ENCODE results near the gene PEDS1.
A peak's percentile ranks its signal among the peaks of the same experiment; 100 is the strongest.
"Not testable (repeated sequence)": the region's sequence is repeated elsewhere in the genome, so short reads cannot be mapped to it uniquely, and the experiment has no call there.

PEDS1 gene

DNA sequence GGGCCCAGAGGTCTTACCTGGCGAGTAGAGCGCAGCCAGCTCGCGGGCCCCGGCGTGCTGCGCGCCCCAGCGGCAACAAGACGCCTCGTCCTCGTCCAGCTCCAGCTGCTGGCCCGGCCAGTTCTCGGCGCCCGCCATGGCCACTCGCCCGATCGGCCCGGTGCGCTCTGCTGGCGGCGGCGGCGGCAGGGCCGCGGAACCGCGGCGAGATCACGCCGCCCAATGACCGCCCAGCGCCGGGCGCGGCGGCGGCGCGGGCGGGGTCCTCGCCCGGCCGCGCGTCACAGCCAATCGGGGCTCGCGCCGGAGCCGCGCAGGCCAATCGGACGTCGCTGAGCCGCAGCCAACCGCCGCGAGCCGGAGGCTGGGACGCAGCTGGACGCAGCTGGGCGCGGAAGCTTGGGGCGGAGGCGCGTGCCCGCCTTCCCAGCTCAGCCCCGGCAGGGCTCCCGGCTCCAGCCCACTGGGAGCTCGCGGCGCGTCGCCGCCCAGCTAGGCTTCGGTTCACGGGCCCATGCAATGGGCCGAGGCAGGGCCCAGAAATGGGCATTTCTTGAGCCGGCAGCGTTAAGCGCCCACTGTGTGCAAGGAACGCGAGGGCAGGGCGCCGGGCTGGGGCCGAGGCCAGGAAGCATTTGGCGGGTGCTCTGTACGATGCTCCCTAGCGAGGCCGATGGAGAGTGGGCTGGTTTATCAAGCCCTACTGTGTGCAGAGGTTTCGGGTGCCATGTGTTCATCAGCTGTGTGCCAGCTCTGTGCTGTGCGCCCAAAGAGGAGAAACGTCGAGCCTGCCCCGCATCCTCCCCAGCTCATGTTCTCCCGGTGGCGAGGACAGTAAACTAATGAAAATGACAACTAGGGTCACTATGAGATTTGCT lies at the start of gene PEDS1:
PEDS1 (minus strand) TSS at position 224 of the 878 bp plus-strand sequence; CDS start at position 138, 86 bp downstream.
- peaks cover 14% of the 10 kb centered on the region; the same call in 1 of the 2 replicates for H3K4me1 ChIP-seq (ENCODE audit: insufficient read depth, low read length)
- H3K9me3 ChIP-seq (ENCODE audit: insufficient read depth, low read depth, low read length): no peaks in the 10 kb centered on the region
- H3K9ac ChIP-seq (ENCODE audit: low read depth, low read length): peak within 1 kb of the TSS; percentile 89; the same call in 1 of the 2 replicates
- no peak within 1 kb of the TSS for H3K27ac ChIP-seq (ENCODE audit: low read length)
- H3K36me3 ChIP-seq (ENCODE audit: insufficient read depth, low read depth, low read length): 0 out of 2 replicates have a peak, but pooled peaks cover 6% of the 10 kb centered on the region
- peak within 1 kb of the TSS; percentile 94 for H3K4me3 ChIP-seq (ENCODE audit: low read length)
- peaks cover 6% of the 10 kb centered on the region; the same call in 1 of the 2 replicates for H3K27me3 ChIP-seq (ENCODE audit: insufficient read depth, low read length)

DNA sequence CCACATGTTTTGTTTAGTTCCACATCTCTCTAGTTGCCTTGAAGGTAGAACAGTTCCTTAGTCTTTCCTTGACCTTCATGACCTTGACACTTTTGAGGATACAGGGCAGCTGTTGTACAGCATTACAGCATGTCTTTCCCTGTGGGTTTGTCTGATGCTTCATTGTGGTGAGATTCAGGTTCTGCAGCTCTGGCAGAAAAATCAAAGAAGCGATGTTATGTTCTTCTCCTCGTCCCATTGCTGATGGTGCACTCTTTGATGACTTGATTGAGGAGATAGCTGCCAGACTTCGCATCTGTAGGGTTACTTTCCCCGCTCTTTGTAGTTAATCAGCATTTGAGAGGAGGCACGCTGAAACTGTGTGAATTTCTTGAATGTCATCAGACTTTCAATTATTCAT lies 49.2 kb upstream of the PEDS1 start:
- Histone ChIP-seq H3K27me3 (ENCODE audit: insufficient read depth, low read length) (no peaks in the 10 kb centered on the region), H3K27ac (ENCODE audit: low read length) (no peak overlapping the region), H3K9ac (ENCODE audit: low read depth, low read length) (no peak overlapping the region), H3K4me1 (ENCODE audit: insufficient read depth, low read length) (no peaks in the 10 kb centered on the region), H3K4me3 (ENCODE audit: low read length) (no peak overlapping the region), H3K36me3 (ENCODE audit: insufficient read depth, low read depth, low read length) (no peaks in the 10 kb centered on the region), H3K9me3 (ENCODE audit: insufficient read depth, low read depth, low read length) (peaks cover 12% of the 10 kb centered on the region; the same call in 1 of the 2 replicates)

DNA sequence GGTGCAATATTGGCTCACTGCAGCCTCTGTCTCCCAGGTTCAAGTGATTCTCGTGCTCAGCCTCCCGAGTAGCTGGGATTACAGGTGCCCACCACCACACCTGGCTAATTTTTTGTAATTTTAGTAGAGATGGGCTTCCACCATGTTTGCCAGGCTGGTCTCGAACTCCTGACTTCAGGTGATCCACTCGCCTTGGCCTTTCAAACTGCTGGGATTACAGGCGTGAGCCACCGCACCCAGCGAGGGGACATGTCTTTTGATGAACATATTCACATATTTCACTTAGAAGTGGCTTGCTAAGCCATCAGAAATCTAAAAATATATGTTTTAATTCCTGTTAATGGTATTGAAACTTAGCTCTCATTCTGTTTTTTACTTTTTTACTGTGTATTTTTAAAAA lies 48.2 kb upstream of the PEDS1 start:
- H3K27me3 ChIP-seq (ENCODE audit: insufficient read depth, low read length); H3K27ac ChIP-seq (ENCODE audit: low read length); H3K9ac ChIP-seq (ENCODE audit: low read depth, low read length); H3K36me3 ChIP-seq (ENCODE audit: insufficient read depth, low read depth, low read length); H3K4me3 ChIP-seq (ENCODE audit: low read length); H3K4me1 ChIP-seq (ENCODE audit: insufficient read depth, low read length): not testable (repeated sequence)
- H3K9me3 ChIP-seq (ENCODE audit: insufficient read depth, low read depth, low read length): peaks cover 12% of the 10 kb centered on the region; the same call in 1 of the 2 replicates

DNA sequence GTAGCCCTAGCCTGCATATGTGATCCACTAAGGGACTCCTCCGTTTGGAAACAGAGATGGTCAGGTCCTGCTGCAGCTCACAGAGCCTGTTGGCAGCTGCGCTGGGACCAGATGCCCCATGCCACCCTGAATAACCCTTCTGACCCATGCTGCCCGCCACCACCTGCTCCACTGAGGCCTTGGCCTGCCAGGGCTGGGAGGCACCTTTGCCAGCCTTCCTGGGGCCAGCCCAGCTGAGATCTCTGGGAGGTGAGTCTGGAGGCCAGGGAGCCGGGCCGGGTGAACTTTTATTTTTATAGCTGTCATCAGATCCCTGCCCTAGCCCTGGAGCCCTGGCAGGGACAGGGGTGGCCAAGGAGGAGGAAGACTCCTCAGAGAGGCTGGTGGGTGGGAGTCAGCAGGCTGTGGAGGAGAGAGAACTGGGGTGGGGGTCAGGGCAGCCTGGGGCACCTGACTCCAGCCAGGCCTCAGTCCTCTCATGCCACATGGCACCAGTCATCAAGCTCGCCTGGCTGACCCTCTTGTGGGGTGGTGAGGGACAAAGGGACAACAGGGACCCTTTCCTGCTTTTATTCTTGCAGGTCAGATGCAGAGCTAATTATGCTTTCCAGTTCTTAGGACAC lies 47.1 kb upstream of the PEDS1 start:
- Histone ChIP-seq H3K36me3 (ENCODE audit: insufficient read depth, low read depth, low read length) (no peaks in the 10 kb centered on the region), H3K27ac (ENCODE audit: low read length) (no peak overlapping the region), H3K4me1 (ENCODE audit: insufficient read depth, low read length) (no peaks in the 10 kb centered on the region)

DNA sequence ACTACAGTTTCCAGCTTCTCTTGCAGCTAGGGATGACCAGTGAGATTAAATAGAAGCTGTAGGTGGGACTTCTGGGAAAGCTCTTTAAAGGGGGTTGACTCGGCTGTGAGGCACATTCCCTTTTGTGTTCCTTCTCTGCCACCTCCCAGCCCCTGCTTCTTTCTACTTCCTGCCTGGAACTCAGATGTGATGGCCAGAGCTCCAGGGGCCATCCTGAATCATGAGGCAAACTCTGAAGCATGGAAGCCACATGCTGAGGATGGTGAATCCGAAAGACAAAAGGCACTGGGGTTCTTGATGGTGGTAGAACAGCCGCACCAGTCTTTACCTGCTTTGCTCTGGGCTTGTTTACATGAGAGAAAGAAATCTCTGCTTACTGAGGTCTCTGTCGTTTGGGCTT lies 46.2 kb upstream of the PEDS1 start:
- no peak overlapping the region; the same call in 1 of the 2 replicates for H3K9ac ChIP-seq (ENCODE audit: low read depth, low read length)
- H3K4me1 ChIP-seq (ENCODE audit: insufficient read depth, low read length): no peaks in the 10 kb centered on the region; the same call in 1 of the 2 replicates
- H3K4me3 ChIP-seq (ENCODE audit: low read length): no peak overlapping the region
- no peaks in the 10 kb centered on the region for H3K36me3 ChIP-seq (ENCODE audit: insufficient read depth, low read depth, low read length)
- H3K9me3 ChIP-seq (ENCODE audit: insufficient read depth, low read depth, low read length): peaks cover 12% of the 10 kb centered on the region; the same call in 1 of the 2 replicates
- no peaks in the 10 kb centered on the region for H3K27me3 ChIP-seq (ENCODE audit: insufficient read depth, low read length)
- no peak overlapping the region for H3K27ac ChIP-seq (ENCODE audit: low read length)

More for the DNA sequence above, 47.1 kb upstream of the PEDS1 start:
- Histone ChIP-seq H3K4me3 (ENCODE audit: low read length) (no peak overlapping the region), H3K9ac (ENCODE audit: low read depth, low read length) (peak overlapping the region; percentile 47; the same call in 1 of the 2 replicates), H3K27me3 (ENCODE audit: insufficient read depth, low read length) (no peaks in the 10 kb centered on the region), H3K9me3 (ENCODE audit: insufficient read depth, low read depth, low read length) (peaks cover 12% of the 10 kb centered on the region; the same call in 1 of the 2 replicates)

DNA sequence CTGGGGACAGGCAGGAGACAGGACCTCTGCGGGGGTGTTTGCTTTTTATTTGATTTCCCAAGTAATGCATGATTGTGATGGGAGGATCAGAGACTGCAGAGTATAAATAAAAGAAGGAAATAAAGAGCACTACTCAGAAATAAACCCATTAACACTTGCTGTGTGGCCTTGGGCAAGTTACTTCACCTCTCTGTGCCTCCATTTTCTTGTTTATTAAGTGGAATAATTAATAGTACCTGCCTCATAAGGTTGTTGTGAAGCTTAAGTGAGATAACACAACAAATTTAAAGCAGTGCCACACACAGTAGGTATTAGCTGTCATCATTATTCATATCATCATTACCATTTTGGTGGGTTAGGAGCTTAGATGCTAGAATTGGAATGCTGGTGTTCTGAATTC lies 45.2 kb upstream of the PEDS1 start:
- no peak overlapping the region for H3K9ac ChIP-seq (ENCODE audit: low read depth, low read length)
- H3K36me3 ChIP-seq (ENCODE audit: insufficient read depth, low read depth, low read length): no peaks in the 10 kb centered on the region
- no peak overlapping the region for H3K27ac ChIP-seq (ENCODE audit: low read length)
- peaks cover under 1% of the 10 kb centered on the region; the same call in 1 of the 2 replicates for H3K4me1 ChIP-seq (ENCODE audit: insufficient read depth, low read length)
- no peaks in the 10 kb centered on the region for H3K27me3 ChIP-seq (ENCODE audit: insufficient read depth, low read length)
- H3K4me3 ChIP-seq (ENCODE audit: low read length): no peak overlapping the region
- peaks cover 8% of the 10 kb centered on the region; the same call in 1 of the 2 replicates for H3K9me3 ChIP-seq (ENCODE audit: insufficient read depth, low read depth, low read length)

DNA sequence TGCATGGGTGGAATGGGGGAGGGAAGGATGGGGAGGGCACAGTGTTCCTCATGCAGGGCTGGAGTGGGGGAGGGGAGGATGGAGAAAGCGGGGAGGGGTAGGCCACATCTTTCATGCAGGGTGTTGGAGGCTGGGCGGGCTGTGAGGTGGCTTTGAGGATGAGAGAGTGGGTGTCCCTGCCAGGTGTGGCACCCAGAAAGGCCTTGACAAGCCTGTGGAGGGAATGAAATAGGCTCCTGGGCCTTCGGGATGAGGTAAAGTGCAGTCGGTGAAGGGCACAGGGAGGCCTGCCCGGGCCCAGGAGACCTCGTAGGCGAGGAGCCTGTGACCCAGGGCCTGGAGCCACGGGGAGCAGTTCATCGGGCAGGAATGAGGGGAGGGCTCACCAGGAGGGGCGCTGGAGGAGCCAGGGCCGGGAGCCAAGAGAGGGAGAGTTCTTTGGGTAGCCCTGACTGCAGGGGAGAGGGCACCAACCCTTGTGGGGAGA lies 44.7 kb upstream of the PEDS1 start:
- peaks cover 5% of the 10 kb centered on the region for H3K4me1 ChIP-seq (ENCODE audit: insufficient read depth, low read length)
- no peak overlapping the region for H3K9ac ChIP-seq (ENCODE audit: low read depth, low read length)
- no peak overlapping the region for H3K27ac ChIP-seq (ENCODE audit: low read length)
- no peak overlapping the region for H3K4me3 ChIP-seq (ENCODE audit: low read length)
- H3K9me3 ChIP-seq (ENCODE audit: insufficient read depth, low read depth, low read length): 0 out of 2 replicates have a peak, but pooled peaks cover 6% of the 10 kb centered on the region
- no peaks in the 10 kb centered on the region for H3K36me3 ChIP-seq (ENCODE audit: insufficient read depth, low read depth, low read length)
- no peaks in the 10 kb centered on the region for H3K27me3 ChIP-seq (ENCODE audit: insufficient read depth, low read length)

DNA sequence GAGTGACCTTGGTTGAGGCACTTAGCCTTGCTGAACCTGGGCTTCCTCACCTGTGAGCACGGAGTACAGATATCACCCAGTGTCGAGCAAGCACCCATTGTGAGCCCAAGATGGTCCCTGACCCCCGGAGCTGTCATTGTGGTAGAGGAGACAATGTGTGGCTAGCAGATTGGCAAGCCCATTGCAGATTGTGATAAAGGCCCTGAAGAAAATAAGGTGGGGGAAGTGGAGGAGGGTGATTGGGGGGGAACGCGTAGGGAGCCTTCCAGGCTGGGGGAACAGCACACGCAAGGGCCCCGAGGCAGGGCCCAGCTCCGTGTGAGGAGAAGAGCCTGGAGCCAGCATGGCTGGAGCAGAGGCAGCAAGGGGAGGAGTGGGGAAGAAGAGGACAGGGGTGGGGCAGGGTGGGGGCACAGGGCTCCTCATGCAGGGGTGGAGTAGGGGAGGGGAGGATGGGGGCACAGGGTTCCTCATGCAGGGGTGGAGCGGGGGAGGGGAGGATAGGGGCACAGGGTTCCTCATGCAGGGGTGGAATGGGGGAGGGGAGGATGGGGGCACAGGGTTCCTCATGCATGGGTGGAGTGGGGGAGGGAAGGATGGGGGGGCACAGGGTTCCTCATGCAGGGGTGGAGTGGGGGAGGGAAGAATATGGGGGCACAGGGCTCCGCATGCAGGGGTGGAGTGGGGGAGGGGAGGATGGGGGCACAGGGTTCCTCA lies 44.1 kb upstream of the PEDS1 start:
- Histone ChIP-seq H3K4me3 (ENCODE audit: low read length) (no peak overlapping the region), H3K9ac (ENCODE audit: low read depth, low read length) (no peak overlapping the region), H3K27ac (ENCODE audit: low read length) (no peak overlapping the region), H3K36me3 (ENCODE audit: insufficient read depth, low read depth, low read length) (no peaks in the 10 kb centered on the region), H3K9me3 (ENCODE audit: insufficient read depth, low read depth, low read length) (0 out of 2 replicates have a peak, but pooled peaks cover 6% of the 10 kb centered on the region), H3K27me3 (ENCODE audit: insufficient read depth, low read length) (no peaks in the 10 kb centered on the region), H3K4me1 (ENCODE audit: insufficient read depth, low read length) (peaks cover 6% of the 10 kb centered on the region)

DNA sequence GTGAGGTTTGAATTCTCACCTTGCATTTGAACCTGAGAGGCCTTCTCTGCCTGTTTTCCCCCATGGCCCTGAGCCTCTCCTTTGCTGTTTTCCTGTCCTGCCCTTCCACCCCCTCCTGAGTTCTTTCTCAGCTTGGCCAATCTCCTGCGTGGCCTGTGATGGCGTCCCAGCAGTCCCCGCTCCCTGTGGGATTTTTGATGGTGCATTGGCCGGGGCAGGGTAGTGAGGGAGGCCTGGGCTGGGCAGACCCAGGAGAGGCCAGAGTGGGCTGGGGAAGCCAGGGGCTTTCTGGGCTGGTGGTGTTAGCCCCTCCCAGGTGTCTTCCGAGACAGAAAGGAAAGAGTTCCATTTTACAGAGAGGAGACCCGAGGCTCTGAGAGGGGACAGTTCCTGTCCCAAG lies 43.4 kb upstream of the PEDS1 start:
- no peak overlapping the region for H3K9ac ChIP-seq (ENCODE audit: low read depth, low read length)
- H3K4me3 ChIP-seq (ENCODE audit: low read length): no peak overlapping the region
- no peaks in the 10 kb centered on the region for H3K27me3 ChIP-seq (ENCODE audit: insufficient read depth, low read length)
- peaks cover 6% of the 10 kb centered on the region for H3K4me1 ChIP-seq (ENCODE audit: insufficient read depth, low read length)
- H3K27ac ChIP-seq (ENCODE audit: low read length): no peak overlapping the region
- no peaks in the 10 kb centered on the region for H3K36me3 ChIP-seq (ENCODE audit: insufficient read depth, low read depth, low read length)
- 0 out of 2 replicates have a peak, but pooled peaks cover 6% of the 10 kb centered on the region for H3K9me3 ChIP-seq (ENCODE audit: insufficient read depth, low read depth, low read length)

DNA sequence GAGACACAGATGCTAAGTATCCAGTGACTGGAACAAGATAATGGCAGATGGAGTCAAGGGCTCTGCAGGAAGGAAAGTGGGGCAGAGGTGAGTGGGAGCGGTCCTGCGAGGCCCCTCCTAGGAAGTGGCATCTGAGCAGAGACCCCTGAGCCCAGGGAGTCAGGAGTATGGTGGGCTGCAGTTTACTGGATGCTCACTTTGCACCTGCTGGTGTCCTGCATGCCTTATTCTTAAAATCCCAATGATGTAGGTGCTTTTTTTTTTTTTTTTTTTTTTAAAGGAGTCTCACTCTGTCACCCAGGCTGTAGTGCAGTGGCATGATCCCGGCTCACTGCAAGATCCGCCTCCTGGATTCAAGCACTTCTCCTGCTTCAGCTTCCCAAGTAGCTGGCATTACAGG lies 42.7 kb upstream of the PEDS1 start:
- no peak overlapping the region for H3K27ac ChIP-seq (ENCODE audit: low read length)
- H3K9me3 ChIP-seq (ENCODE audit: insufficient read depth, low read depth, low read length): 0 out of 2 replicates have a peak, but pooled peaks cover 6% of the 10 kb centered on the region
- no peaks in the 10 kb centered on the region for H3K27me3 ChIP-seq (ENCODE audit: insufficient read depth, low read length)

DNA sequence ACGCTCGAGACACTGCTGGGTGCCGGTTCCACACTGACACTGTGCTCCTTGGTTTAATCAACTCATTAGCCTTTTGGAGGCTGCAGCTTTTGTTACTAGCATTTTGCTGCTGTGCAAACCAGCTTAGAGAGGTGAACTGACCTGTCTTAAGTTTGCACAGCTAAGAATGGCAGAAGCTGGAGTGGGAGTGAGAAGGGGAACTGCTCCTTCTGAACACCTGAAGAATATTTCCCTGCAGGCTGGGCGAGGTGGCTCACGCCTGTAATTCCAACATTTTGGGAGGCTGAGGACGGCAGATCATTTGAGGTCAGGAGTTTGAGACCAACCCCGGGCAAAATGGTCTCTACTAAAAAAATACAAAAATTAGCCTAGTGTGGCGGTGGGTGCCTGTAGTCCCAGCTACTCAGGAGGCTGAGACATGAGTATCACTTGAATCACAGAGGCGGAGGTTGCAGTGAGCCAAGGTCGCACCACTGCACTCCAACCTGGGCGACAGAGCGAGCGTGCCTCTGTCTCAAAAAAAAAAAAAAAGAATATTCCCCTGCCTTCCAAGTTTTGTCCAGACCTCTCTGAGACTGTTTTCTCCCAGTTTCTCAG lies 42.1 kb upstream of the PEDS1 start:
- H3K27me3 ChIP-seq (ENCODE audit: insufficient read depth, low read length): no peaks in the 10 kb centered on the region
- H3K4me1 ChIP-seq (ENCODE audit: insufficient read depth, low read length): peaks cover 6% of the 10 kb centered on the region
- no peak overlapping the region for H3K9ac ChIP-seq (ENCODE audit: low read depth, low read length)
- H3K9me3 ChIP-seq (ENCODE audit: insufficient read depth, low read depth, low read length): 0 out of 2 replicates have a peak, but pooled peaks cover 6% of the 10 kb centered on the region
- no peak overlapping the region for H3K27ac ChIP-seq (ENCODE audit: low read length)
- no peaks in the 10 kb centered on the region for H3K36me3 ChIP-seq (ENCODE audit: insufficient read depth, low read depth, low read length)
- no peak overlapping the region for H3K4me3 ChIP-seq (ENCODE audit: low read length)

More for the DNA sequence above, 42.7 kb upstream of the PEDS1 start:
- Histone ChIP-seq H3K9ac (ENCODE audit: low read depth, low read length) (no peak overlapping the region), H3K4me3 (ENCODE audit: low read length) (no peak overlapping the region), H3K4me1 (ENCODE audit: insufficient read depth, low read length) (peaks cover 6% of the 10 kb centered on the region), H3K36me3 (ENCODE audit: insufficient read depth, low read depth, low read length) (no peaks in the 10 kb centered on the region)
